Upper lobe of left lung (tissue), 6 donors: Measurements from ENCODE around the gene PGS1. TPM values are rescaled to one million over a fixed set of nuclear protein-coding genes. Genes with fewer than 3 reads are reported as not detected.
"Not testable (repeated sequence)": the region's sequence is repeated elsewhere in the genome, so short reads cannot be mapped to it uniquely, and the experiment has no call there.

ENCODE experiments used
- ATAC-seq, 2 donors: fragments of 200-7000 bp; cut with Tn5 transposase; one replicate each; pipeline ENCODE4 v1.9.1; 2022; ENCODE audit warnings: mild to moderate bottlenecking in 2 of 2, moderate library complexity in 2 of 2; ENCODE audit not compliant: low FRiP score in 2 of 2
- DNase-seq, 2 donors: peaks; one replicate each; pipeline ENCODE4 v3.0.0-alpha.2; 2019 to 2020
- H3K27ac ChIP-seq, 4 donors: fragments of 200-600 bp; sonication (generic); one replicate each; pipeline ENCODE4 v1.5.1; 2016 to 2019
- H3K27me3 ChIP-seq, 4 donors: fragments of 200-600 bp; sonication (generic); one replicate each; pipeline ENCODE4 v1.5.1; 2017 to 2019
- H3K36me3 ChIP-seq, 4 donors: fragments of 200-600 bp; sonication (generic); one replicate each; pipeline ENCODE4 v1.5.1; 2016 to 2019
- H3K4me1 ChIP-seq, 4 donors: fragments of 200-600 bp; sonication (generic); one replicate each; pipeline ENCODE4 v1.5.1; 2018 to 2019
- H3K4me3 ChIP-seq, 4 donors: fragments of 200-600 bp; sonication (generic); one replicate each; pipeline ENCODE4 v1.5.1; 2017 to 2019; ENCODE audit warnings: mild to moderate bottlenecking in 2 of 4, moderate library complexity in 1 of 4
- H3K9me3 ChIP-seq, 4 donors: fragments of 200-600 bp; sonication (generic); one replicate each; pipeline ENCODE4 v1.5.1; 2018 to 2019
- CTCF ChIP-seq, 6 experiments: fragments of 450-650 bp in 4 of 6; fragments of 200-600 bp in 2 of 6; sonication (generic) in 2 of 6; IDR thresholded peaks; one replicate each; pipeline ENCODE4 v1.5.1; 2016 to 2019; ENCODE audit warnings: antibody characterized with exemption in 6 of 6
- EP300 ChIP-seq, 4 donors: sonication (generic); formaldehyde crosslinking; IDR thresholded peaks; one replicate each; pipeline ENCODE4 v1.5.1; 2017; ENCODE audit warnings: antibody characterized with exemption in 4 of 4, control low read depth in 2 of 4
- POLR2A ChIP-seq, 4 donors: fragments of 450-650 bp; IDR thresholded peaks; one replicate each; pipeline ENCODE4 v1.5.1; 2016 to 2017; ENCODE audit warnings: antibody characterized with exemption in 4 of 4, mild to moderate bottlenecking in 2 of 4
- POLR2AphosphoS5 ChIP-seq, 2 donors: sonication (generic); formaldehyde crosslinking; IDR thresholded peaks; one replicate each; pipeline ENCODE4 v1.5.1; 2017; ENCODE audit warnings: antibody characterized with exemption in 2 of 2
- WGBS, 2 donors: methylation state at CpG; one replicate each; pipeline ENCODE4 v1.1.5; 2017 to 2018; 5-methylcytosine and 5-hydroxymethylcytosine counted together
- total RNA-seq, 6 donors: library from RNA; depleted of rRNA in 4 of 6; stranded (reverse); fragments of >200 nt in 4 of 6; gene quantifications; one replicate each; pipeline versions ENCODE4 v1.1.0 to v1.2.1, GENCODE V29; 2016 to 2021
- donor health status: DM: no; HTN: no; CAD: no; lungs with moderate emphysema.
- donor health status: DM: no; HTN: yes; CAD: no; lungs with severe emphysema.

PGS1 gene
- total RNA-seq, 6 donors from 2014 or later, result 79.2 to 348 (median 92.3) TPM

DNA sequence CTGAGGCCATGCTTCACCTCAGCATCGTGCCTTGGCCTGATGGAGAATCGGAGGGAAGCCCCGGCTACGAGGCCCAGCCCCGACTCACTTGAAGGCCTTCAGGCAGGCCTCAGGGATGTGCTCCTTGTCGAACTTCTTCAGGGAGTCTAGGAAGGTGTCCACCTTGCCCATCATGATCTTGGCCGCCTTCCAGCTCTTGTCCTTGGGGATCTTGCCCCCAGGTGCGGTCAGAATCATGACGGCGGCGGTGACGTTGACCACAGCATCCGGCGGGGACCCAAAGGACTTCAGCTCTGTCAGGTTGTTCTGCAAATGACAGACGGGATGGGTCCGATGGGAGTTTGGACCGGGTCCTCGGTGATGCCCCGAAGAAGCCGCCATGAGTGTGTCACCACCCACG, 81.2 kb downstream of the PGS1 start:
- WGBS, 2 donors, result 92 to 100% methylated on average over 1 to 21 of the region's 21 CpGs
- no peaks in the 10 kb centered on the region for H3K27me3 ChIP-seq
- ATAC-seq, result no peak

DNA sequence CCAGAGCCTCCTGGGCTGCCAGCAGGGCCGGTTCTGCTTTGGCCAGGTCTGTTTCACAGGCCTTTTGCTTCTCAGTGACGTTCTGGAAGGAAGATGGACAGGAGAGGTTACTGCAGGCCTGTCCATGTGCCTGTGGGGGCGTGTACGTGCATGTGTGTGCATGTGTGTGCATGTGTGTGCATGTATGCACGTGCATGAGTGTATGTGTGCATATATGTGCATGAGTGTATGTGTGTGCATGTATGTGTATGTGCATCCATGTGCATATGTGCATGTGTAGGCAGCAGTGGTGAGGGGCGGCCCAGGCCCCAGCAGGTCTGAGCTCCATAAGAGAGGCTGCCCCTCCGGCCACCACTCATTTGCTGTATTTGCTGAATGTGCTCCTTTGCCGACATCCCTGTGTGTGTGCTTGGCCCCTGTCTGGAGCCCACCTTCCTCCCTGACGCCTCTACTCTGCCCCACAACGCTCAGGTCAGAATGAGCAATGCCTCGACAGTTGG, 81.8 kb downstream of the PGS1 start:
- no peak for TF ChIP-seq CTCF (IDR thresholded peaks at IDR 0.05)
- TF ChIP-seq POLR2AphosphoS5 (IDR thresholded peaks at IDR 0.05), result no peak
- TF ChIP-seq EP300 (IDR thresholded peaks at IDR 0.05), result no peak
- no peak for TF ChIP-seq POLR2A (IDR thresholded peaks at IDR 0.05)
- no peaks in the 10 kb centered on the region for H3K9me3 ChIP-seq
- no peaks in the 10 kb centered on the region for H3K36me3 ChIP-seq
- ATAC-seq (no peak), DNase-seq (no peak)
- H3K27ac ChIP-seq, result no peak overlapping the region
- no peaks in the 10 kb centered on the region for H3K27me3 ChIP-seq
- H3K4me3 ChIP-seq, result no peak overlapping the region
- 81 to 87% methylated on average over 11 of the region's 11 CpGs for WGBS, 2 donors
- no peaks in the 10 kb centered on the region for H3K4me1 ChIP-seq

More for the DNA sequence above, 81.2 kb downstream of the PGS1 start:
- no peak for DNase-seq
- Histone ChIP-seq H3K27ac (no peak overlapping the region), H3K4me3 (no peak overlapping the region), H3K9me3 (no peaks in the 10 kb centered on the region), H3K36me3 (no peaks in the 10 kb centered on the region), H3K4me1 (no peaks in the 10 kb centered on the region)
- TF ChIP-seq POLR2AphosphoS5 (IDR thresholded peaks at IDR 0.05) (no peak), CTCF (IDR thresholded peaks at IDR 0.05) (no peak), POLR2A (IDR thresholded peaks at IDR 0.05) (no peak), EP300 (IDR thresholded peaks at IDR 0.05) (no peak)

DNA sequence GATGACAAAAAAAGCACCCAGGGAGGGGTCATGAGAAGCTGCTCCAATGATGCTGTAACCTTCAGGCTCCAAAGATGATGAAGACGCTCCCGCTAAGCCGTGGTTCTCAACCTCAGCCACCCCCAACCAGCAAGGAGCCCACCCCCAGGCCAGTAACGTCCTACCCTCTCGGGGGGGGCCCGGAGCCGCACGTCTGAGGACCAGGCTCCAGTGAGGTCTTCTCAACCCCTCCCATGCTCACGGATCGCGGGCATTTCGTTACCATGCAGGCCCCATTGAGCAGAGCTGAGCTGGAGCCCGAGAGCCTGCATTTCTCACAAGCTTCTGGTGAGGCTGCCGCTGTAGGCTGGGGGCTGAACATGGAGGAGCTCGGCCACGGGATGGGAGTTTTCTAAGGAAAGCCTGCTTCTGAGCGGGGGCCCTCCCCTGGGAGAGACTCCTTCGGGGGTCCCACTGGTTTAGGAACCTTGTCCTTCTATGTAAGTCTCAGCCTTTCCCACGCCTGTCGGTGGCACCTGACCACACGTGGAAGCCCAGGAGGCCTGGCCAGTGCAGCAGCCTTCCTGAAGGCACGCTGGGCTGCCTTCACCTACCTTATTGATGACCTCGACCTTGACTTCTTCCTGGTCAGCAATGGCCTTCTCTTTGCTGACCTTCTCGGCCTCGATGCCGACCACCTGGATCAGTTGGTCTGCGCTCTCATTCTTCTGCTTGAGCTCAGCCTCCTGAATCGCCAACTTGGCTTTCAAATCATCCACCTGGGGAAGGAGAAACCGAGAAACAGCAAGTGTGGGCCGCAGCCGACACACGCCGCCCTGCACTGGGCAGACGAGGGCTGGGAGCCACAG, 82.7 kb downstream of the PGS1 start:
- no peaks in the 10 kb centered on the region for H3K36me3 ChIP-seq
- H3K4me1 ChIP-seq, result no peaks in the 10 kb centered on the region
- no peaks in the 10 kb centered on the region for H3K9me3 ChIP-seq
- no peak for DNase-seq
- H3K4me3 ChIP-seq, result no peak overlapping the region
- 90% methylated on average over 24 to 33 of the region's 34 CpGs for WGBS, 2 donors
- no peaks in the 10 kb centered on the region for H3K27me3 ChIP-seq
- H3K27ac ChIP-seq, result no peak overlapping the region
- TF ChIP-seq POLR2AphosphoS5 (IDR thresholded peaks at IDR 0.05), result no peak
- ATAC-seq, result no peak

- H3K27ac ChIP-seq, result no peak overlapping the region
- H3K36me3 ChIP-seq, result no peaks in the 10 kb centered on the region
- H3K4me3 ChIP-seq, result no peak overlapping the region
- DNase-seq (no peak), ATAC-seq (no peak)
- no peak for TF ChIP-seq EP300 (IDR thresholded peaks at IDR 0.05)
- TF ChIP-seq POLR2AphosphoS5 (IDR thresholded peaks at IDR 0.05), result no peak
- no peak for TF ChIP-seq CTCF (IDR thresholded peaks at IDR 0.05)
- no peak for TF ChIP-seq POLR2A (IDR thresholded peaks at IDR 0.05)
- no peaks in the 10 kb centered on the region for H3K27me3 ChIP-seq
- H3K9me3 ChIP-seq, result no peaks in the 10 kb centered on the region
- H3K4me1 ChIP-seq, result no peaks in the 10 kb centered on the region
- 63 to 74% methylated on average over 6 of the region's 6 CpGs for WGBS, 2 donors
These were observed 83.3 kb downstream of the PGS1 start for GRCh38 chr17:78461799-78462053.

- 67 to 71% methylated on average over 5 to 8 of the region's 8 CpGs for WGBS, 2 donors
- Histone ChIP-seq H3K9me3 (no peaks in the 10 kb centered on the region), H3K27ac (no peak overlapping the region), H3K36me3 (no peaks in the 10 kb centered on the region), H3K4me3 (no peak overlapping the region), H3K27me3 (no peaks in the 10 kb centered on the region), H3K4me1 (no peaks in the 10 kb centered on the region)
- no peak for DNase-seq
- no peak for ATAC-seq
- TF ChIP-seq EP300 (IDR thresholded peaks at IDR 0.05), result no peak
- no peak for TF ChIP-seq CTCF (IDR thresholded peaks at IDR 0.05)
- no peak for TF ChIP-seq POLR2A (IDR thresholded peaks at IDR 0.05)
- TF ChIP-seq POLR2AphosphoS5 (IDR thresholded peaks at IDR 0.05), result no peak
These were observed 83.7 kb downstream of the PGS1 start for GRCh38 chr17:78462148-78462547.

- H3K36me3 ChIP-seq, DNase-seq, H3K9me3 ChIP-seq, H3K4me3 ChIP-seq, H3K4me1 ChIP-seq, H3K27me3 ChIP-seq, H3K27ac ChIP-seq, ATAC-seq: not testable (repeated sequence)
- WGBS, 2 donors, result 77 to 78% methylated on average over 16 to 19 of the region's 19 CpGs
These were observed 87.8 kb downstream of the PGS1 start for GRCh38 chr17:78466109-78466785.
